ENCODE measurements around the gene NUP107.

Gene NUP107

GRCh38 chr12:68743356-68743755 lies 56.6 kb downstream of the NUP107 start:
- DNase-seq, result no peak

DNA sequence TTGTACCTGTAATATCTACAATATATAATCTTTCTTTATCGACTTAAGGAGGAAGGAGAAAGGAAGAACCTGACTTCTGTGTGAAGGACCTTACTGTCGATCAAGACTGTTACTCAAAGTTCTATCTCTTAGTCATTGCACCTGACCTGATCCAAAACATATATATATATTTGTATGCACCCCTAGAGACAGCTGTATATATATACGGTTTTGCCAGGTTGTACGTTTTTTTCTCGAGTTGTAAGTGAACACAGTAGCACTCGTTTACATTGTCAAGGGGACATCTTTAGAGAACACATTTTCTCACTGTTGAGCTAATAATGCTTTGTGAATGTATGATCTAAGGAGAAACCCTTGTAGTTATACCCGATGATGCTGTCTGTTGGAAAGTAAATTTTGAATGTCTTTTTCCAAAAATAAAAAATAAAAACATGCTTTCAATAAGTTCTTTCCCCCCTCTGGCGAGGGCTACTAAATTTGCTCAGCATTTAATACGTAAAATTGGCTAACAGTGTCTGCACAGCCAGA lies 58.7 kb downstream of the NUP107 start:
- no peak for DNase-seq

GRCh38 chr12:68745904-68746571 lies 59.3 kb downstream of the NUP107 start, which contains the start of gene SLC35E3:
Gene SLC35E3, plus strand, starts transcription at chr12:68746176. Its CDS starts 202 bp downstream, at chr12:68746378.
- peak; percentile 93 for DNase-seq

DNA sequence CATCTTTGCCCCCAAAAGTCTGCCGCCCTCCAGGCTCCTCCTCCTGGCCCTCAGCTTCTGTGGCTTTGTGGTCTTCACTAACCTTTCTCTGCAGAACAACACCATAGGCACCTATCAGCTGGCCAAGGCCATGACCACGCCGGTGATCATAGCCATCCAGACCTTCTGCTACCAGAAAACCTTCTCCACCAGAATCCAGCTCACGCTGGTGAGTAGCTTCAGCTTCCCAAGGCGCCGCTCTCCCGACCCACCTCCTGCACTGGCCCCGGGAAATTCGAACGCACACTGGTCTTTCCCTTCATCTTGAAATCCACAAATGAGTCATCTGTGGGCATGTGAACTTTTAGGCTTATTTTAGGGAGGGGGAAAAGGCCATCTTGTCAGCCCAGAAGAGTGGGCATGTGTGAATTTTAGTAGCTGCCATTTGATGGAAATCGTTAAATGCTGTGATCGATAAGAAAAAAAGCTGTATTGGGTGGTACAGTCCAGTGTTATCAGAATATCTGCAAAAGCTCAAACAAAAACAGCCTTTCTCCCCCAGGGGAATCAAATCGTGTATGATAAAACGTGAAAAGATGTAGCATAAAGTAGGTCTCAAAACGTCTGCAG lies 59.9 kb downstream of the NUP107 start:
- peak; percentile 26 for DNase-seq

GRCh38 chr12:68749443-68749842 lies 62.7 kb downstream of the NUP107 start:
- DNase-seq, result no peak

- no peak for DNase-seq
Measured at GRCh38 chr12:68749861-68750260, 63.1 kb downstream of the NUP107 start.

- no peak for DNase-seq
Measured at GRCh38 chr12:68750506-68750905, 63.7 kb downstream of the NUP107 start.

GRCh38 chr12:68755536-68756243 lies 68.9 kb downstream of the NUP107 start:
- no peak for DNase-seq

DNA sequence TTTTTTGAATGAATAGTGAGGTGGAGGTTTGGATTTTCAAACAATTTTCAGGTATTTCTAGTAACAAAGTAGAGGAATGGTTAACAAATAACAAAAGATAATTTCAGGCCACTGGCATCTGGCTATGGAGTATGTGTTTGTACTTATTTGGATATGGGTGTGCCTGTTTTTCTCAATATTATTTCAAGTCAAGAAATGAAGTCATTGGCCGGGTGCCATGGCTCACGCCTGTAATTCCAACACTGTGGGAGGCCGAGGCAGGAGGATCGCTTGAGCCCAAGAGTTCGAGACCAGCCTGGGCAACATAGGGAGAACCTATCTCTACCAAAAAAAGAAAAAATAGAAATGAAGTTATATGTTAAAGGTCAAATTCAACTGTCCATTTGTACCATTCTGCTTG lies 73.1 kb downstream of the NUP107 start:
- DNase-seq, result no peak

DNA sequence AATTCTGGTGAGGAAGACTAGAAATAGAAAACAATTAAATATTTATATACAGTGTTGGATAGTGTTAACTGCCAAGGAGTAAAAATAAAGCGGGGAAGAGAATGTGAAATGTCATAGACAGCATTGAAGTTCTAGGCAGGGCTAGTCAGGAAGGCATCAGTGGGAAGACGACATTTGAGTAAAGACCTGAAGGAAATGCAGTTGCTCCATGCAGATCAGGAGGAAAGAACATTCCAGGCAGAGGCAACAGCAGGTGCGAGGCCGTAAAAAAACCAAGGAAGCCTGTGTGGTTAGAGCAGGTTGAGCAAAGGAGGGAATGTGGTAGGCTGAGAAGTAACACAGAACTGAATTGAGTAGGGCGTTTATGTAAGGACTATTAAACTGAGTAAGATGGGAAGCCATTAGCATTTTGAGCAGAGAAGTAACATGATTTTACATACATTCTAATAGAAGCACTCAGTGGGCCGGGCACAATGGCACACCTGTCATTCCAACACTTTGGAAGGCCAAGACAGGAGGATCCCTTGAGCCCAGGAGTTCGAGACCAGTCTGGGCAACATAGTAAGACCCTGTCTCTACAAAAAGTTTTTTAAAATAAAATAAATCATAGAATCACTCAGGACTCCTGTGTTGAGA lies 74.1 kb downstream of the NUP107 start:
- DNase-seq, result no peak

GRCh38 chr12:68761442-68761812 lies 74.6 kb downstream of the NUP107 start:
- no peak for DNase-seq

DNA sequence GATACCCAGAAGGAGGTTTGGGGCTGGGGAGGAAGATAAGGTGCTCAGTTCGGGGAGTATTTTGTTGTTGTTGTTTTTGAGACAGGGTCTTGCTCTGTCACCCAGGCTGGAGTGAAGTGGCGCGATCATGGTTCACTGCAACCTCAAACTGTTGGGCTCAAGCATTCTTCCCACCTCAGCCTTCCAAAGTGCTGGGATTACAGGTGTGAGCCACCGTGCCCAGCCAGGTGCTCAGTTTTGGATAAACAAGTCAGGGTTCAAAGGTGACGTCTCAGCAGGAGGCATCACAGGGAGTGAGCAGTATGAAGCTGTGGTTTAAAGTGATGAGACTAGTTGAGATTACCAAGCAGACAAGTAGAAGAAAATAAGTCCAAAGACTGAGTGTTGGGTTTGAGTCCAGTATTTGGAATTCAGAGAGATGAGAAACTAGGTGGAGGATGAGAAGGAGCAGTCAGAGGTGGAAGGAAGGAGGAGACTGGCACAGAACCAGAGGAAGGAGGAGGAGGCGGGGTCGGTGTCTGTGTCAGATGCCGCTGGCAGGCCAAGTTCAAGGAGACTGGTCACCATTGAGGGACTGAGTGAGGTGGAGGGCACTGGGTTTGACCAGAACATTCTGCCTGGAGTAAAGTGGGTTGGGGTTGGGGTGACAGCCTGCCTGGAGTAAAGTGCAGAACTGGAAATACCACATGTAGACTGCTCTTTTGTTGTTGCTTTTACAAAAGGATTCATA lies 75.3 kb downstream of the NUP107 start:
- DNase-seq, result no peak

GRCh38 chr12:68762691-68763090 lies 75.9 kb downstream of the NUP107 start:
- no peak for DNase-seq

DNA sequence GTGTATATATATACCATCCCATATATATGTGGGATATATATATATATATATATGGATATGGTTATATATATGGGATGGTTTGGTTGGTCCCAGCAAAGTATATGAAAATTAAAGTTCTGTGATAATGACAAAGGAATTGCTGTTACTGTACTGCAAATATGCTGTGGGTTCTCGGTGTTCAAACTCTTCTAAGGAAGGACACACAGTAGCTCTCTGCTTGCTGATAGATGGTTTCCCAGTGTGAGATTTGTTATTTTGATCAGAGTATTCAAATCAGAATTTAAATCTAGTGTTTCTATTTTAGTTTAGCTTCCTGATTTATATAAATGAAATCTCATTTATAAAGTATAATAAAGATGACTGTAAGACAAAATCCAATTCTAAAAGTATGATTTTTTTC lies 78.9 kb downstream of the NUP107 start:
- DNase-seq, result no peak

DNA sequence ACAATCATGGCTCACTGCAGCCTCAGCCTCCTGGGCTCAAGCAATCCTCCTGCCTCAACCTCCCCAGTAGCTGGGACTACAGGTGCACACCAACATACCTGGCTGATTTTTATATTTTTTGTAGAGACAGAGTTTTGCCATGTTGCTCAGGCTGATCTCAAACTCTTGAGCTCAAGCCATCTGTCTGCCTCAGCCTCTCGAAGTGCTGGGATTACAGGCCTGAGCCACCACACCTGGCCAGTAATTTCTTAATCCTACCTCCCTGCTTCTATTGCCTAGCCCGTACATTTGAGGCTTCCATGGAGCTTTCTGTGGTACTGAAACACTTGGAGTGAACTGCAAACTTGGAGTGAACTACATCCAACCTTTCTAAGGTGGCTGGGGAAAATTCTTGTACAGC lies 79.9 kb downstream of the NUP107 start:
- no peak for DNase-seq

DNA sequence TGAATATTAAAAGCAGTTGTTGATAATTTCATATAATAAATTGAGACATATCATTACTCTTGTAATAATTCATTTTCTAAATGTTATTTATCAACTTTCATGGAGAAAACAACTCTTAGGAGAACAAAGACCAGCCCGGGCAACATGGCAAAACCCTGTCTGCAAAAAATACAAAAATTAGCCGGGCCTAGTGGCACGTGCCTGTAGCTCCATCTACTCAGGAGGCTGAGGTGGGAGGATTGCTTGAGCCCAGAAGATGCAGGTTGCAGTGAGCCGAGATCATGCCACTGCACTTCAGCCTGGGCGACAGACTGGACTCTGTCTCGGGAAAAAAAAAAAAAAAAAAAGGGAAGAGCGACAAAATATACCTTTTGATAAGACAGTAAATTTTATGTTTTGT lies 80.4 kb downstream of the NUP107 start:
- DNase-seq, result no peak

- DNase-seq, result no peak
Measured at GRCh38 chr12:68768431-68768939, 81.7 kb downstream of the NUP107 start.

DNA sequence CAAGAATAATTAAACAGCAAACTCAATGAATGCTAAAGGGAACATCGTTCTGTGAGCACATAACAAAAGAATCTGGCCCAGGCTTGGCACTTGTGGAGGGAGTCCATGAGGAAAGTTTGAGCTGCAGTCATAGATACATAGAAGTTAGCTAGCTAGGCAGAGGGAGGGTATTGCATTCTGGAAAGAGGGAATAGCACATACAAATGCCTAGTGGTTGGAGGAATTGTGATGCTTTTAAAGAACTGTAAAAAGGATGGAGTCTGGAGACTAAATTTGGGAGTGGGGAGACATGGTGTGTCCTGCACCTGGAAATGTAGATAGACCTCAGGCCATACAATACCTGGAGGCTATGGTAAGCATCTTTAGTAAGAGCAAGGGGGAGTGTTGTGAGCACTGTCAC lies 83.2 kb downstream of the NUP107 start:
- DNase-seq, result no peak

DNA sequence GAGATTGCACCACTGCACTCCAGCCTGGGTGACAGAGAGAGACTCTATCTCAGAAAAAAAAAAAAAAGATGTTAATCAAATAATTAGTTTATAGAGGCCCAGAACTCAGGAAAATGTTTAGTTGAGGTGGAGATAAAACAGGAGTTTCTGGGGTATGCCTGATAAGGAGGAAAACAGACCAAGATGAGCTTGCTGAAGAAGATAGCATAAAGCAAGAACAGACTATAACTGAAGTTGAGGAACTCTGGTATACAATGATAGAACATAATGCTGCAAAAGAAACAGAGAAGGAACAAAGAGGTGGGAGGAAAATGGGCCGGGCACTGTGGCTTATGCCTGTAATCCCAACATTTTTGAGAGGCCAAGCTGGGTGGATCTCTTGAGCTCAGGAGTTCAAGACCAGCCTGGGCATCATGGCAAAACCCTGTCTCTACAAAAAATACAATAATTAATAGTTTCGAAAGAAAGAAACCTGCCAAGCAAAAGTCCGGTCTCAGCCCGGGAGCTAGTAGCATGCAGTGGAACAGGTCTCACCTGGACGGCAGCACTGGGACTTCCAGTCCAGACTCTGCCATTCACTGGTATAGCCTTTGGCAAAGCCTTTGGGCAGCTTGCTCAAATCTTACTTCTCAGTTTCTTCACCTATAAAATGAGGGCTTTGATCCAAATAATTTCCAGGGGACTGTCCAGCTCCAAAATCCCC lies 84.6 kb downstream of the NUP107 start:
- DNase-seq, result no peak

GRCh38 chr12:68772714-68773113 lies 85.9 kb downstream of the NUP107 start:
- no peak for DNase-seq

- DNase-seq, result no peak
Measured at GRCh38 chr12:68773582-68773981, 86.8 kb downstream of the NUP107 start.

- no peak for DNase-seq
Measured at GRCh38 chr12:68775121-68775630, 88.4 kb downstream of the NUP107 start.

Measured in NCI-H2029 (cell line).